HG02588 (cell line): Measurements from ENCODE around the gene TEAD4.

Experiments used
- ATAC-seq: cut with Tn5 transposase; IDR thresholded peaks from one replicate; pipeline ENCODE4 v1.9.1; 2021; ENCODE audit warnings: mild to moderate bottlenecking, moderate library complexity; ENCODE audit not compliant: unreplicated experiment

Gene TEAD4

GRCh38 chr12:2960390-2960956, 1.3 kb downstream of the TEAD4 start:
- ATAC-seq, result no peak

- no peak for ATAC-seq
Observed at GRCh38 chr12:2960996-2961616, 1.9 kb downstream of the TEAD4 start.

GRCh38 chr12:2961705-2962104, 2.5 kb downstream of the TEAD4 start:
- ATAC-seq, result no peak

- ATAC-seq, result no peak
Observed at GRCh38 chr12:2963154-2963759, 4.1 kb downstream of the TEAD4 start.

GRCh38 chr12:2963760-2964292, 4.6 kb downstream of the TEAD4 start:
- no peak for ATAC-seq

- ATAC-seq, result no peak
Observed at GRCh38 chr12:2967651-2968050, 8.5 kb downstream of the TEAD4 start.

GRCh38 chr12:2970744-2971143, 11.5 kb downstream of the TEAD4 start:
- ATAC-seq, result no peak

- no peak for ATAC-seq
Observed at GRCh38 chr12:2973566-2973965, 14.4 kb downstream of the TEAD4 start.

GRCh38 chr12:2974560-2974971, 15.4 kb downstream of the TEAD4 start:
- no peak for ATAC-seq

GRCh38 chr12:2976581-2976996, 17.4 kb downstream of the TEAD4 start:
- ATAC-seq, result no peak

- ATAC-seq, result no peak
Observed at GRCh38 chr12:2977776-2978175, 18.6 kb downstream of the TEAD4 start.

- no peak for ATAC-seq
Observed at GRCh38 chr12:2979806-2980205, 20.6 kb downstream of the TEAD4 start.

- ATAC-seq, result no peak
Observed at GRCh38 chr12:2980630-2981029, 21.4 kb downstream of the TEAD4 start.

- no peak for ATAC-seq
Observed at GRCh38 chr12:2982361-2982760, 23.2 kb downstream of the TEAD4 start.

GRCh38 chr12:2984249-2984648, 25.1 kb downstream of the TEAD4 start:
- no peak for ATAC-seq

- ATAC-seq, result no peak
Observed at GRCh38 chr12:2984698-2985097, 25.5 kb downstream of the TEAD4 start.

- no peak for ATAC-seq
Observed at GRCh38 chr12:2986876-2987275, 27.7 kb downstream of the TEAD4 start.

GRCh38 chr12:2988494-2988893, 29.3 kb downstream of the TEAD4 start:
- no peak for ATAC-seq

GRCh38 chr12:2992724-2993123, 33.5 kb downstream of the TEAD4 start:
- no peak for ATAC-seq

- no peak for ATAC-seq
Observed at GRCh38 chr12:2997989-2998670, 38.9 kb downstream of the TEAD4 start.

- ATAC-seq, result no peak
Observed at GRCh38 chr12:2998789-2999264, 39.6 kb downstream of the TEAD4 start.
